ENCODE results near the gene BMX.

Gene BMX

GRCh38 chrX:15602761-15603160 lies 102.2 kb downstream of the BMX start:
- no peak overlapping the region for H3K4me3 ChIP-seq (ENCODE audit: low read length)
- TF ChIP-seq CTCF (conservative IDR thresholded peaks at IDR 0.05; ENCODE audit: low read length), result no peak
- DNase-seq (ENCODE audit: low read depth), result no peak

DNA sequence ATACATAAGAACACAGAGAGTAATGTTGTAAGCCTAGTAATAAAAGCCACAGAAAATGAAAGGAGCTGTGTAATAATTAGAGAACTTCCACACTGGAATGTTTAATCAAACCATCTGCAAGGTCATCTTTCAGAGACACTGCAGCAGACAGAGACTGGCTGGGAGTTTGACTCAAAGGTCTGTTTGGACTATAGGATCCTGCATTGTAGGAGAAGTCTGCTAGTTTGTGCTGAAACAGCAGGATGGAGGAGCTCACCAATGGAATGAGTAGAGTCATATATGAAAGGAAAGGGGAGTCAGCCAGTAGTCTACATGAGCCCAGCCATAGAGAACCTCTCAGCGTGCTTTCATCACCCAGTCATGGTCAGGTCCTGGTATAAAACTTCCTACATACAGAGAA lies 104.6 kb downstream of the BMX start:
- TF ChIP-seq CTCF (conservative IDR thresholded peaks at IDR 0.05; ENCODE audit: low read length), result no peak
- H3K4me3 ChIP-seq (ENCODE audit: low read length), result no peak overlapping the region
- no peak for DNase-seq (ENCODE audit: low read depth)

All from AG10803 (cell line).